ENCODE data around the gene MC1R. TPM values are rescaled to one million over a fixed set of nuclear protein-coding genes. Genes with fewer than 3 reads are reported as not detected.

The MC1R gene
- total RNA-seq, 1 experiment from 2014 or later = 34.3 TPM

DNA sequence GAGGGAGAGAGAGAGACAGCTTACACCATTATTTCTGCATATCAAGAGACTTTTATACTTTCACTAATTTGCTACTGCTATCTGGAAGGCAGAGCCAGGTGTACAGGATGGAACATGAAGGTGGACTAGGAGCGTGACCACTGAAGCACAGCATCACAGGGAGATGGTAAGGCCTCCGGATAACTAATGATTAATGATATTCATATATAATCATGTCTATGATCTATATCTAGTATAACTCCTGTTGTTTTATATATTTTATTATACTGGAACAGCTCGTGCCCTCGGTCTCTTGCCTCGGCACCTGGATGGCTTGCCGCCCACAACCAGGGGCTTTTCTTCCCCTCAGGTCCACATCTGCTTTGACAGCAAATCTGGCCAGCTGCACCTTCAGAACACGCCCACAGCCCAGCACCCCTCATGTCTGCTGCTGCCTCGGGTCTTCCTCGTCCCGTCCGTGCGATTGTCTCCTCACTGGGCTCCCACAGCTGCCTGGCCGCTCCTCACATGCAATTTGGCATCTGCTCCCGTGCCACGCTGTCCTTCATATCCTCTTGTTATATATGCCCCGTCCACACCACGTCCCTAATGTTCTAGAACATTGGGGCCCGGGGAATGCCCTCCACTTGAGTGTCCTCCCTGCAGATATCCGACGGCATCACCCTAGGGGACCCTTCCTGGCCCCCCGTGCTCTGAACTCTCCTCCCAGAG lies 19.7 kb downstream of the MC1R start:
- Histone ChIP-seq H2AFZ (no peak overlapping the region), H3F3A (ENCODE audit: insufficient read depth, low read depth) (no peaks in the 10 kb centered on the region), H3K36me3 (ENCODE audit: low read depth) (no peaks in the 10 kb centered on the region), H4K20me1 (ENCODE audit: insufficient read depth) (no peaks in the 10 kb centered on the region), H3K27ac (no peak overlapping the region), H3K4me2 (no peak overlapping the region), H3K4me3 (no peak overlapping the region), H3K9me2 (ENCODE audit: insufficient read depth) (no peaks in the 10 kb centered on the region), H3K27me3 (ENCODE audit: insufficient read depth, low read depth) (peaks cover 17% of the 10 kb centered on the region; the same call in 1 of the 2 replicates), H3K79me2 (ENCODE audit: low read depth) (no peaks in the 10 kb centered on the region), H3K9me3 (ENCODE audit: insufficient read depth, low read depth) (no peaks in the 10 kb centered on the region), H3K4me1 (replicated peaks; ENCODE audit: insufficient read depth) (no peaks in the 10 kb centered on the region)
- TF ChIP-seq, protein P1, sequence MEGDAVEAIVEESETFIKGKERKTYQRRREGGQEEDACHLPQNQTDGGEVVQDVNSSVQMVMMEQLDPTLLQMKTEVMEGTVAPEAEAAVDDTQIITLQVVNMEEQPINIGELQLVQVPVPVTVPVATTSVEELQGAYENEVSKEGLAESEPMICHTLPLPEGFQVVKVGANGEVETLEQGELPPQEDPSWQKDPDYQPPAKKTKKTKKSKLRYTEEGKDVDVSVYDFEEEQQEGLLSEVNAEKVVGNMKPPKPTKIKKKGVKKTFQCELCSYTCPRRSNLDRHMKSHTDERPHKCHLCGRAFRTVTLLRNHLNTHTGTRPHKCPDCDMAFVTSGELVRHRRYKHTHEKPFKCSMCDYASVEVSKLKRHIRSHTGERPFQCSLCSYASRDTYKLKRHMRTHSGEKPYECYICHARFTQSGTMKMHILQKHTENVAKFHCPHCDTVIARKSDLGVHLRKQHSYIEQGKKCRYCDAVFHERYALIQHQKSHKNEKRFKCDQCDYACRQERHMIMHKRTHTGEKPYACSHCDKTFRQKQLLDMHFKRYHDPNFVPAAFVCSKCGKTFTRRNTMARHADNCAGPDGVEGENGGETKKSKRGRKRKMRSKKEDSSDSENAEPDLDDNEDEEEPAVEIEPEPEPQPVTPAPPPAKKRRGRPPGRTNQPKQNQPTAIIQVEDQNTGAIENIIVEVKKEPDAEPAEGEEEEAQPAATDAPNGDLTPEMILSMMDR (conservative IDR thresholded peaks at IDR 0.05) = no peak
- TF ChIP-seq EZH2 (IDR thresholded peaks at IDR 0.05; ENCODE audit: low read depth) = no peak
- ChIA-PET CTCF (no interaction called here), POLR2A (ENCODE audit: unreplicated experiment) (interaction anchor here (0.6 kb wide), 1 partner anchor 62 kb away, joined by 5 read pairs; no protein-coding TSS in a partner anchor)
- intact Hi-C loops (cut with micrococcal nuclease; ENCODE audit: unreplicated experiment) = no loop called here
- no TSS peak for BruUV-seq (replicated peaks)
- no peak for DNase-seq

DNA sequence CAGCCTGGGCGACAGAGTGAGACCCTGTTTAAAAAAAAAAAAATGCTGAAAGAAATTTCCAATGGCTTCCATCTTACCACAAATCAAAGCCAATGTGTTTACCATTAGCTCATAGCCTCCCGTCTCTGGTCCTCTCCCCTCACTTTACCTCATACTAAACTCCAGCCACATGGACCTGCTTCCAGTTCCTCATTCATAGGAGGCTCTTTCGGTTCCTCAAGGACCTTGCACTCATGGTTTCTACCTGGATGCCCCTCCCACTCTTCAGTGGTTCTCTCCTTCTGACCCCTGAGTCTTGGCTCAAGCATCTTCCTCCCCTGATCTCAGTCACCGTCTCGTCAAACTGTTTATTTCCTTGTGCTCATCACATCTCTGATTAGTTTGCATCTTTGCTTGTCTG lies 26.1 kb downstream of the MC1R start:
- H3K27me3 ChIP-seq (ENCODE audit: insufficient read depth, low read depth) = peaks cover 31% of the 10 kb centered on the region
- H3K27ac ChIP-seq = no peak overlapping the region
- TF ChIP-seq EZH2 (IDR thresholded peaks at IDR 0.05; ENCODE audit: low read depth) = no peak
- TF ChIP-seq, protein P1 (conservative IDR thresholded peaks at IDR 0.05) = no peak
- no TSS peak for BruUV-seq (replicated peaks)
- ChIA-PET POLR2A (ENCODE audit: unreplicated experiment) (no interaction called here), CTCF (interaction anchor here (0.5 kb wide), 1 partner anchor 312 kb away, joined by 3 read pairs; no protein-coding TSS in a partner anchor)
- intact Hi-C loops (cut with micrococcal nuclease; ENCODE audit: unreplicated experiment) = loop anchor here (2.0 kb wide), 1 partner anchor 18 kb away; no protein-coding TSS in a partner anchor
- H2AFZ ChIP-seq = no peak overlapping the region
- H3K4me1 ChIP-seq (replicated peaks; ENCODE audit: insufficient read depth) = no peaks in the 10 kb centered on the region
- no peak overlapping the region for H3K4me2 ChIP-seq
- no peak overlapping the region for H3K4me3 ChIP-seq
- no peaks in the 10 kb centered on the region for H3K9me2 ChIP-seq (ENCODE audit: insufficient read depth)
- no peaks in the 10 kb centered on the region for H3K9me3 ChIP-seq (ENCODE audit: insufficient read depth, low read depth)
- H3F3A ChIP-seq (ENCODE audit: insufficient read depth, low read depth) = no peaks in the 10 kb centered on the region
- no peaks in the 10 kb centered on the region for H4K20me1 ChIP-seq (ENCODE audit: insufficient read depth)
- H3K79me2 ChIP-seq (ENCODE audit: low read depth) = no peaks in the 10 kb centered on the region
- no peaks in the 10 kb centered on the region for H3K36me3 ChIP-seq (ENCODE audit: low read depth)
- no peak for DNase-seq

DNA sequence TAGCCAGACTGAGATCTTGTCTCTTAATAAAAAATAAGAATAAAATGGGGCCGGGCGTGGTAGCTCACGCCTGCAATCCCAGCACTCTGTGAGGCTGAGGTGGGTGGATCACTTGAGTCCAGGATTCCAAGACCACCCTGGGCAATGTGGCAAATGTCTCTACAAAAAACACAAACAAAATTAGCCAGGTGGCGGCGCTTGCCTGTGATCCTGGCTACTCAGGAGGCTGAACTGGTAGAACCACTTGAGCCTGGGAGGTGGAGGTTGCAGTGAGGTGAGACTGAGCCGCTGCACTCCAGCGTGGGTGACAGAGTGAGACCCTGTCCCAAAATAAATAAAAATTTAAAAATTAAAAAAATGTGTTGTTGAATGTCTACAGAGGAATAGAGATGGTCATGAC lies 27.0 kb downstream of the MC1R start:
- H3K27me3 ChIP-seq (ENCODE audit: insufficient read depth, low read depth) = peaks cover 31% of the 10 kb centered on the region
- TF ChIP-seq EZH2 (IDR thresholded peaks at IDR 0.05; ENCODE audit: low read depth) = no peak
- TF ChIP-seq, protein P1 (conservative IDR thresholded peaks at IDR 0.05) = peak; percentile 41; the same call in 1 of the 2 replicates
- H3K4me1 ChIP-seq (replicated peaks; ENCODE audit: insufficient read depth) = no peaks in the 10 kb centered on the region
- H3F3A ChIP-seq (ENCODE audit: insufficient read depth, low read depth) = no peaks in the 10 kb centered on the region
- ChIA-PET POLR2A (ENCODE audit: unreplicated experiment) (no interaction called here), CTCF (no interaction called here)
- no peaks in the 10 kb centered on the region for H3K9me2 ChIP-seq (ENCODE audit: insufficient read depth)
- peak in 1 of 2 experiments; percentile 53 for DNase-seq
- H3K9me3 ChIP-seq (ENCODE audit: insufficient read depth, low read depth) = no peaks in the 10 kb centered on the region
- H3K36me3 ChIP-seq (ENCODE audit: low read depth) = no peaks in the 10 kb centered on the region
- no peak overlapping the region for H2AFZ ChIP-seq
- intact Hi-C loops (cut with micrococcal nuclease; ENCODE audit: unreplicated experiment) = loop anchor here (2.0 kb wide), 1 partner anchor 19 kb away; no protein-coding TSS in a partner anchor
- H3K4me3 ChIP-seq = no peak overlapping the region
- H3K4me2 ChIP-seq = no peak overlapping the region
- no peak overlapping the region for H3K27ac ChIP-seq
- no TSS peak for BruUV-seq (replicated peaks)
- no peaks in the 10 kb centered on the region for H3K79me2 ChIP-seq (ENCODE audit: low read depth)
- no peaks in the 10 kb centered on the region for H4K20me1 ChIP-seq (ENCODE audit: insufficient read depth)
